HG02798 (cell line): ENCODE measurements around the gene FBXL5.

Experiments
- ATAC-seq: cut with Tn5 transposase; IDR thresholded peaks from one replicate; pipeline ENCODE4 v1.9.1; 2021; ENCODE audit warnings: mild to moderate bottlenecking; ENCODE audit not compliant: unreplicated experiment, poor library complexity

The FBXL5 gene

DNA sequence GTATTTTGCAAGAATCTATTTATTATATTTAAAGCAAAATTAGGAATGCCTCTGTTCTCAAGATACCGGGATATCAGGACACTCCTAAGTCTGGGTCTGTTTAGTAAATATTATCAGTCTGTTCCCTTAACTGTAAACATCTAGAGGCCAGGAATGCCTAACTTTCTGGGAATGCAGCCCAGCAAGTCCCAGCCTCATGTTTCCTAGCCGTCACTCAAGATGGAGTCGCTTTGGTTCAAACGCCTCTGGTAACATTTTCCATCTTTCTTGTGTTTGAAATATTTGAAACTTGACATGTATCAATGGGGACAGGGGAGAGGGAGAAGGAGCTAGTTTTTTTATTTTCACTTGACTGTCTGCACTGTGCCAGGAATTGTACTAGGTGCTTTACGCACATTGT is 85.4 kb downstream of the FBXL5 start:
- no peak for ATAC-seq

DNA sequence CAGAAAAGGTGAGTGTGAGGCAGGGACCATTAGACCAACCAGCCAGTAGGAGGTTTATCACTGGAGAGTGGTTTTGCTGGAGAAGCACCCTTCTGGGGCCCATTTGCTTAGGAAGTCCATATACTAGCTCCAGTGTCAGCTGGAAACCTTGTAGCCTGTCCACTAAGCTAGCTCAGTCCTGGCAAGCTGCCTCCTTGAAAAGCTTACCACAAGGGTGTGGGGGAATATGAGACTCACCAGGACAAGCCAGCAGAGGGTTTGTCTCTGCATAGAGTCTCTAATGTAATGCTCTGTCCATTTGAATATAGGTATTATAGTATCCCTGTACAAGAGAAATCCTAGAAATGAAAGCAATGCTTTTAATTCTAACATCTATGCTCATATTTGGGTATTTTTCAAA is 86.3 kb downstream of the FBXL5 start:
- no peak for ATAC-seq

DNA sequence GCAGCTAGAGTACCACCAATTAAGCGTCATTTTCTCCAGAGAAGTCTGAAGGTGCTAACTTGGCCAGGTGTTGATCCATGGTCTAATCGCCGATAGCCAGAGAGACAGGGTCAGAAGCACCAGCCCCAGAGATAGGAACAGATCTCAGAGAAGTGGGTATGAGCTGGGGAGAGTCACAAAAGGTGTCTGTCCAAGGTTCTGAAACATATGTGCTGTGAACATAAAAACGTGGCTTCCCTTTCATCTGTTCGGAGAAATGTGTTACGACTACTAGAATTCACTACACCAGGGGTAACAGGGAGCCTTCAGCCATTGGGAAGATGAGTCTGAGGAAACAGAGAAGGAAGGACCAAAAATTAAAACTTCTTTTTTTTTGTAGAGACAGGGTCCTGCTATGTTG is 91.3 kb downstream of the FBXL5 start:
- ATAC-seq: no peak

DNA sequence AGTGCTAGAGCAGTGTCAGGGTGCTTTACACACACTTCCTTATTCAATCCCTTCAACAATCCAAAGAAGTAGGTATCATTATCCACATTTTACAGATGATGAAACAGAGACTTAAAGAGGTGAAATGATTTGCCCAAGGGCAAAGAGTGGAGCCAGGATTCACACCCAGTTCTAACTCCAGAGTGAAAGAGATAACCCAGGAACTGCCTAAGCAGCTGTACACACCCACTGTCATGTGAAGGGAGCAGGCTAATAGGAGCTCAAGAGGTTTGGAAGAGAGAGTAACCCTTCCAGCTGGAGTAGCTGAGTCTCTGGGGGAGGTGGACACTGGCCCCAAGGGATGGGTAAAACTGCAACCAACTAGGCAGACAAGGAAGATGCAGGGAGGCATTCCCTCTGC is 92.5 kb downstream of the FBXL5 start:
- ATAC-seq: no peak

DNA sequence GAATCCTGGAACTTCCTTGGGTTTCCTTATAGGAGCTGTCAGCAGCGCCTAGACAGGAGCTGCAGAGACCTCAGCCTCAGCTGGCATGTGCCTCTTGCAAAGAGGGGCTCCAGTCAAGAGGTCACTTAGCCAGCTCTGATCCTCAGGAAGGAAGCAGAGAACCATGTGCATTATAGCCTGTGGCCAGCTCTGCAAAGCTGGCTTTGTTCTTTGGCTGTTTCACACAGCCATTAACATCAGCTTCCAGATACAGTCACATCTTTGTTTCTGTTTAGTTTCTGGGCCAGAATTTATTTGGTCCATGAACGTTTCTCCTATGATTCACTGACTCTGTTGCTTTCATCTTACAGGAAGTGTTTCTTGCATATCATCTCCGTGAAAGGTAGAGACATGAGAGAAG is 93.0 kb downstream of the FBXL5 start:
- ATAC-seq: no peak

DNA sequence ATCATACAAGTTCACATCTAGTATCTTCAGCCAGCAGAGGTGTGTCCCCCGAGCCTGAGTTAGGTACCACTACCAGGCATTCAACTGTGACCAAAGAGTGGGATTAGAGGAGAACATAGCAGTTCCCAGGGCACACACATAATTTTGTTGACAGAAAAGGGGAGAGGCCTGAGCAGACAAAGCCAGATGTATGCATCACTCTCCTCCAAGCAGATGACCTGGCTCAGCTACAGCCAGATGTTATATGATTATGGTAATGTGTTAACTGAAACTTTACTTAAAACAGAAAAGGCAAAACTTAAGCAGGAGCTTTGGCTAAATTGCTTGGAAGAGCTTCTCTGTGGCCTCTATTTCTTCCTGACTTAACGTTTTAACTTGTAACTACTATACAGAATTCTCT is 96.6 kb downstream of the FBXL5 start:
- no peak for ATAC-seq

DNA sequence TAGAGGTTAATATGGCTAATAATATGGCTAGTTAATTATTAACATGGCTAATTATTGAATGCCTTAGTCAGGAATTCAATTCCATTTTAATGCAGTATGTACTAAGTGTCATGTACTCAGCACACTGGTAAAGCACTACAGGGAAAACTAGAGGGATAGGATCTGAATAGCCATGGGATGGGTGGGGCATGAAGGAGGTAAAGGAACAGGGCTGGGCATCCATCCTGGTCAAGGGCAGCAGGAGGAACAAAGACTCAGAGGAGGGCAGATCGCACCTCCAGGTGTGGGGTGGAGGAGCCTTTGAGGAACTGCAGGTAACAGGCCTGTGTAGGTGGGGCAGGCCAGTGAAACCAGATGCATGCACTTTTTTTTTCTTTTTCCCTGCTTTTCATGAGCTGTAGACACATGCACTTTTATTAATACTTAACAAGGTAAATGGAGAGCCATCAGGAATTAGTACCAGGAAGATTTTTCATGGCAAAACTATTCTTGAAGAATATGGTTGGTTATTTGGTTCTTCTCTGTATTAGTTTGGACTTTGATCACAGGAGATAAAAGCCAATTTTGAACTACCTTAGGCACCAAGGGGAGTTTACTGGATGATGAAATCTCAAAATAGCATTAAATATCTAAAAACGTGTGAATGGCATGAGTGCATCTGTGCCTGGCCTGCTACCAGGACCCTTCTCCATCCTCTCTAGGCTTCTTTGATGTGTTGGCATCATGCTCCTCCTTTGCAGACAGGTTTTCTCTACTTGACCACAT is 97.2 kb downstream of the FBXL5 start:
- ATAC-seq: no peak

DNA sequence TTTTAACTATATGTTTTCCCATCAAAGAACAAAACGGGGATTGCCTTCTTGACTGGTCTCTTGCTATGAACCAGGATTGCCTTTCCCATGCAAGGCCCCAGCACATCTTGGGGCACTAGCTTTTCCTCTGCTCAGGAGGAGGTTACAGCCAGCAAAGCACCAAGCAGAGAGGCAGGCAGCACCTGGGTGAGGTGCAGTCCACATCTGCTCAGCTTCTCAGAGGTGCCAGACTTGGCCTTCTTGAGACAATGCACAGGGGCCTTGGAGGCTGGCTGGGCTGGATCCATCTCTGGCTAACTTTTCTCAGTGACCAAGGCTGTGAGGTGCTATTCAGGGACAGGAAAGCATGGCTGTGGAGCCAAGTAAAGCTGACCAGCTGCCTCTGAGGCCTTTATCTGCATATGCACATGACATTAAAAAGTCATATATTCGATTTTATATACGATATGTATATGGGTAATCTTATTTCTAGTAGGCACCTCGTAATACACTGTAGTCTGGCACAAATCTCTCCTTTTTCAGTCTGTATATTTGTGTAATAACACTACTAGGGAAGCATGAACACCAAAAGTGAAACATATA is 98.6 kb downstream of the FBXL5 start:
- no peak for ATAC-seq
